Measurements from ENCODE around the gene DYNC2H1. TPM values are rescaled to one million over a fixed set of nuclear protein-coding genes. Genes with fewer than 3 reads are reported as not detected.

DYNC2H1 gene
- total RNA-seq, 2 experiments from 2014 or later: 0.92 to 1.3 TPM

DNA sequence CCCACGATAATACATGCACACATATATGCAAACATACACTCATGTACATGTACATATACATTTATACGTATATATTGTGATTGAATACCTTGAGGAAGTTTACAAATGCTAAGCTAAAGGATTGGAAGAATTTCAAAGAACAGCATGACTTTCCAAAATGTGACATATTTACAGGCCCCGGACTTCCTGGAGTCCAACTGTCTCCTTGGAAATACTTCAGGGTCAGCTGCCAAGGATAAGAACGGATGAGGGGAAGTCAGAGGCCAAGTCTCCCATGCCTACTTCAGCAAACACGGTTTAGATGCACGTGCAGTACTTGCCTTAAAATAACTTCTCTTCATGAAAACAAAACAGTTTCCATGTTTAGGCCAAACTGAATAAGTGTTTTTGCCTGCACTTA is 213.6 kb downstream of the DYNC2H1 start:
- ChIA-PET CTCF (no interaction called here), POLR2A (no interaction called here)
- H3K36me3 Mint-ChIP-seq (ENCODE audit: low read depth): no peaks in the 10 kb centered on the region
- H3K9me3 Mint-ChIP-seq: no peaks in the 10 kb centered on the region
- H3K27me3 Mint-ChIP-seq: no peaks in the 10 kb centered on the region
- no peak overlapping the region for H3K4me3 Mint-ChIP-seq
- H3K4me1 Mint-ChIP-seq: peaks cover 7% of the 10 kb centered on the region
- no peak overlapping the region for H3K27ac Mint-ChIP-seq
- DNase-seq: no peak

DNA sequence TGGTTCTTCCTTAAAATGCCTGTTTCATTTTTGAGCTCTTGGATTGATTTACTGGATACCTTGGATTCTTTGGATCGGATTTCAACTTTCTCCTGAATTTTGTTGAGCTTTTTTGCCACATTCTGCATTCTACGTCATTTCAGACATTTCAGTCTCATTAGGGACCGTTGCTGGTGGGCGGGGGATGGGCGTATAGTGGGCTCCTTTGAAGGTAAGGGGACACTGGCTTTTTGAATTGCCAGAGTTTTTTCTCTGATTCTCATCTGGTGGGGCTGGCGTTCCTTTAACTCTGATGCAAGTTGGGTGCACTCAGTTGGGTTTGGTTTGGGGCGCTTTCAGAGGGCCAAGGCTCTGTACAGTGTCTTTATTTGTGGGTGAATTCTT is 216.5 kb downstream of the DYNC2H1 start:
- no peaks in the 10 kb centered on the region for H3K36me3 Mint-ChIP-seq (ENCODE audit: low read depth)
- ChIA-PET CTCF (no interaction called here), POLR2A (no interaction called here)
- no peak overlapping the region for H3K4me3 Mint-ChIP-seq
- H3K4me1 Mint-ChIP-seq: peaks cover 7% of the 10 kb centered on the region
- H3K27me3 Mint-ChIP-seq: peaks cover 6% of the 10 kb centered on the region
- DNase-seq: no peak
- no peak overlapping the region for H3K27ac Mint-ChIP-seq
- no peaks in the 10 kb centered on the region for H3K9me3 Mint-ChIP-seq

DNA sequence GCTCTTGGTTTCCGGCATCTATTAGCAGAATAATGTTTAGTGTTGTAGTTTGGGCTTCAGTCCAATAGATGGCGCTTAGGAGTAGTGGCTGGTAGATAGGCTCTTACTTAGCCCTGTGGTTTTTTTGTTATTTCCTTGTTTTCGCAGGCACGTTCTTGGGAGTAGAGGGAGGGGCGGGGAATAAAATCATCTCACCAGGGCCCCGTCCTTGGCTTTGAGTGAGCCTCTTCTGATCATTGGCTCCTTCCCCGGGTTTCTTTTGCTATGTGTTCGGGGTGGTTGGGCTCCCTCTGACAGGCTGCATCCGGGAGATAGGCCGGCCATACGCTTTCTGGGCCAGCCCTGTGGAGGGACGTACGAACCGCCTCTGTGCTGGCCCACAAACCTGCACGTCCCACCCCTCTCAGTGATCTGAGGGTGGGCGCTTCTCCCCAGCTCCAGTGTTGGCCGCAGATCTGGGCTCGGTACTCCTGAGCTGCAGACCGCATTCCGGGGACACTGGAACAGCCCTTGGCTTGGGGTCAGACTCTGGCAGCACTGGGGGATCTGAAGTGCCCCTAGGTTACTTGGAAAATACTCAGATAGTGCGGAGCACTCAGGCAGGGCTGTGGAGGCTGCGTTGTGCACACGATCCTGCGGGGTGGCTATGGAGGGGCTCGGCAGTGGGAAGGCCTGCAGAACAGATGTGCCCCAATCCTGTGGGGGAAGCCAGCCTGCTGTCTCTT is 217.0 kb downstream of the DYNC2H1 start:
- H3K36me3 Mint-ChIP-seq (ENCODE audit: low read depth): no peaks in the 10 kb centered on the region
- ChIA-PET CTCF (no interaction called here), POLR2A (no interaction called here)
- no peaks in the 10 kb centered on the region for H3K9me3 Mint-ChIP-seq
- H3K4me3 Mint-ChIP-seq: no peak overlapping the region
- H3K27ac Mint-ChIP-seq: no peak overlapping the region
- peaks cover 7% of the 10 kb centered on the region for H3K4me1 Mint-ChIP-seq
- H3K27me3 Mint-ChIP-seq: peaks cover 6% of the 10 kb centered on the region
- DNase-seq: peak; percentile 57

DNA sequence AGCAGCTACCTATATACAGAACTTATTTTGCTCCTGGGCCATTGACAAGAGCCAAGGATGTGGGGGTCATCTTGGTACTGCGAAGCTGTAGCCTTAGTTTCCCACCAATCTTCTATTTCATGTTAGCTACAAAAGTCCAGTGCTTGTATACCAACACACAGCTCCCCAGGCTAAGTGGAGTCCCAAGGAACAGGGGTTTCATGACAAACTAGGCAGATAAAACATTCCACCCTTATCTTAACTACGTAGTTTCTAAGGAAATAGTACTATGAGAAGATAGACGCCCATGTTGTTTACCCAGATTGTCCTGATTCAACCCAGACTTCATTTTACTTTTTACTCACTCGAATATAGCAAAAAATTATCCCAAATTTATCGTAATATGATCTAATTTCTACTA is 218.5 kb downstream of the DYNC2H1 start:
- Mint-ChIP-seq H3K27me3 (peaks cover 6% of the 10 kb centered on the region), H3K4me3 (no peak overlapping the region), H3K4me1 (peaks cover 11% of the 10 kb centered on the region), H3K36me3 (ENCODE audit: low read depth) (no peaks in the 10 kb centered on the region), H3K9me3 (no peaks in the 10 kb centered on the region), H3K27ac (no peak overlapping the region)
- ChIA-PET POLR2A (no interaction called here), CTCF (no interaction called here)
- no peak for DNase-seq

DNA sequence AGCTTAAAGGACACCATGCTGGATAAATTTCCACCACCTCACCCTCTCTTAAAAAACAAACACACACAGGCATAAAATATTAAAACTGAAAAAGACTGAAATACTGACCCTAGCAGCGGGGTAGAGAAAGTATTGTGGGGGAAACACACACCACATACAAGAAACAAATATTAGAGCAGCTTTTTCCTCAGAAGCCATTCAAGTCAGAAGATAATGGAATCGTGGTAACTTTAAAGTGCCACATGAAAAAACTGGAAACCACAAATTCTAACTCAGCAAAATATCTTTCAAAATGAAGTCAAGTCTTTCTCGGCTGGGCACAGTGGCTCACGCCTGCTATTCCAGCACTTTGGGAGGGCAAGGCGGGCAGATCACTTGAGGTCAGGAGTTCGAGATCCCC is 223.2 kb downstream of the DYNC2H1 start:
- ChIA-PET CTCF (no interaction called here), POLR2A (no interaction called here)
- Mint-ChIP-seq H3K9me3 (no peaks in the 10 kb centered on the region), H3K27ac (no peak overlapping the region), H3K4me3 (no peak overlapping the region), H3K36me3 (ENCODE audit: low read depth) (no peaks in the 10 kb centered on the region), H3K4me1 (peaks cover 4% of the 10 kb centered on the region), H3K27me3 (peaks cover 7% of the 10 kb centered on the region)
- no peak for DNase-seq

DNA sequence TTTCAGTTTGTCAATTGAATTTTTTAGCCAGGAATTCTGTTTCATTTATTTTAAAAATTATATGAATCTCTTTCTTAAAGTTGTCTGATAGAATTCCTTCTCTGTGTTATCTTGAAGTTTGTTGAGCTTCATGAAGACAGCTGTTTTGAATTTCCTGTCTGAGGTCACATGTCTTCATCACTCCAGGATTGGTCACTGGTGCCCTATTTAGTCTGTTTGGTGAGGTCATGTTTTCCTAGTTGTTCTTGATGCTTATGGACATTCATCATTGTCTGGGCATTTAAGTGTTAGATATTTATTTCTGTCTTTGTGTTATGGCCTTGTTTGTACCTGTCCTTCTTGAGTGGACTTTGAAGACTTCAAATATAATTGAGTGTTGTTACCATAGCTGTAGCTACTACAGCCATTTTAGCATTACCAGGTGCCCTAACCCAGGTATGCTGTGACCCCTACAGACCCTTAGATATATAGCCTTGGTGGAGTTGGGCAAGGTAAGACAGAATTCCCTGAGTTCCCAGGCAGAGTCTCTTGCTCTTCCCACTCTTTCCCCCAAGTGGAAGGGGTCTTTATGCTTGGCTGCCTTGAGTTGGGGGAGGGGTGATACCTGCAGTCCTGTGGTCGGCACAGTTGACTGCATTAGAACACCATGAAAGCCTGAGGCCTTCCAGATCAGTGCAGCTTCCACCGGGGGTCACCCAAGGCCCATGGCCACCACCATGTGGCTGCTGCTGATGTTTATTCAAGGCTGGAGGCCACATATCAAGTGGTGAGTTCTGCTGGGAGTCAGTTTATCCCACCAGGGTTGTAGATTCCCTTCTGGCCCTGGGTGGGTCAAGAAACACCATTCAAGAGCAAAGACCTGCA is 229.6 kb downstream of the DYNC2H1 start:
- POLR2A ChIA-PET: no interaction called here
- no peaks in the 10 kb centered on the region for H3K36me3 Mint-ChIP-seq (ENCODE audit: low read depth)
- CTCF ChIA-PET: no interaction called here

DNA sequence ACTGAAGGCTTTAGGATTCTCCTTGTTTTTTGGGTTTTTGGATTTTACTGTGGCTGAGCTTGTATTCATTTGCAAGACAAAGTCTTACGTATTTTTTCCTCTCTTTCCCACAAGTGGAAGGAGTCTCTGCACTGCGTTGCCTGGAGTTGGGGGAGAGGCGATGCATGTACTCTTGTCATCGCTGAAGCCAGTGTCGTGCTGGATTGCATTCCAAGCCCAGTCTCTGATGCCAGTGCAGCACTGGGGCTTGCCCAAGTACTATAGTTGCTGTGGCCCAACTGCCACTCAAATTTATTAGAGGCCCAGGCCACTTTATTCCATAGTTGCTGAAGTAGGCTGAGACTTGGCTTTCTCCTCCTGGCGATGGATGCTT is 230.2 kb downstream of the DYNC2H1 start:
- no peaks in the 10 kb centered on the region for H3K36me3 Mint-ChIP-seq (ENCODE audit: low read depth)
- no peak for DNase-seq
- no peaks in the 10 kb centered on the region for H3K9me3 Mint-ChIP-seq
- no peak overlapping the region for H3K4me3 Mint-ChIP-seq
- H3K27ac Mint-ChIP-seq: no peak overlapping the region
- no peaks in the 10 kb centered on the region for H3K27me3 Mint-ChIP-seq
- no peaks in the 10 kb centered on the region for H3K4me1 Mint-ChIP-seq
- ChIA-PET POLR2A (no interaction called here), CTCF (no interaction called here)

More for the DNA sequence above, 229.6 kb downstream of the DYNC2H1 start:
- H3K27ac Mint-ChIP-seq: no peak overlapping the region
- no peak for DNase-seq
- H3K4me3 Mint-ChIP-seq: no peak overlapping the region
- H3K27me3 Mint-ChIP-seq: peaks cover 2% of the 10 kb centered on the region
- no peaks in the 10 kb centered on the region for H3K4me1 Mint-ChIP-seq
- no peaks in the 10 kb centered on the region for H3K9me3 Mint-ChIP-seq

DNA sequence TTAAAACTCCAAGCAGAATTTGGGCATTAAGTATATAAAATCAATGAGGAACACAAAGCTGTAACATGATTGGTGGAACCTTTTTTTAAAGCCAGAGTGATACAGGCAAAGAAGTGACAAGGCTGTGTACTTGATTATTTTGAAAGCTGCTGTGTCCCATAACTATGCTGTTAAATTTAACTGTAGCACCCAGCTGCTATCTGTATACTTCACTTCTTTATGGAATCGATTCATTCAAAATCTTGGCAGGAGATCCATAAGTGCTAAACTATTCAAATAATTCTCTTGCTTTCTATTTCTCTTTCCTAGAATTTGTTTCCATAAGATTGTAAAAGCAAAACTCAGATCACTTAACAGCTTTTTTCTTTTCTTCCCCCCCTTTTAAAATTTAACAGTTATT is 231.7 kb downstream of the DYNC2H1 start:
- no peaks in the 10 kb centered on the region for H3K4me1 Mint-ChIP-seq
- H3K27ac Mint-ChIP-seq: no peak overlapping the region
- H3K36me3 Mint-ChIP-seq (ENCODE audit: low read depth): no peaks in the 10 kb centered on the region
- H3K4me3 Mint-ChIP-seq: no peak overlapping the region
- no peaks in the 10 kb centered on the region for H3K9me3 Mint-ChIP-seq
- DNase-seq: no peak
- no peaks in the 10 kb centered on the region for H3K27me3 Mint-ChIP-seq
- ChIA-PET POLR2A (no interaction called here), CTCF (no interaction called here)

DNA sequence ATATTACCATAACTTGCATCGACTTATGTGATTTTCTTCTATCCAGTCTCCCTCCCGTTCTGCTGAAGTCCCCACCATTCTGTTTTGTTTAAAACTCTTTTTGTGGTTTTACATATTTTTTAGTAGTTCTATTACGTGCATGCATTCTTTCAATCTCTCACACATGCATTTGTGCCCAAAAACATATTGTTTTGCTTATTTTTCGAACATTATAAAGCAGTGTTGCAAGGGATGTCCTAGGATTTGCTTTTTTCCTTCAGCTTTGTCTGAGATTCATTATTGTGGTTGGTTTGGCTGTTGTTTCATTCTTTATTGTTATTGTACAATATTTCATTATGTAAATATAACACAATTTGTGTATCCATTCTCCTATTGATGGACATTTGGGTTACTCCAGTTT is 235.7 kb downstream of the DYNC2H1 start:
- no peak overlapping the region for H3K4me3 Mint-ChIP-seq
- ChIA-PET POLR2A (no interaction called here), CTCF (interaction anchor here (0.6 kb wide), 1 partner anchor 267 kb away, joined by 5 read pairs; no protein-coding TSS in a partner anchor)

DNA sequence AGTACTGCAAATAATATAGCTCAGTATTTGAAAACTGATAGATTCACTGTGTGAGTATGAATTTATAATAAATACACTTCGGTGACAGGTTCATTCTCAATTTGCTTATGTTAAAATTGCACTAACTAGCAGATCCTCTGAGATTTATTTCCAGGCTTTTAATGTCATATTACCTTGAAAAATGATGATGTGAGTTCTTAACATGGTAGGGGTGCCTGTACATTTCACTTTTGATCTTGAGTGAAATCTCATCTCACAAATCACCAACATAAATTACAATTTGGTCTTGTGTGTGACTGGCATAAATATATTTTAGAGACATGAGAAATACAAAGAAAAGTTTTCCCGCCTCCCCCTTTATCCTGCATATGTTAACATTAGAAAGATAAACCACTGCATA is 240.4 kb downstream of the DYNC2H1 start:
- Mint-ChIP-seq H3K4me1 (no peaks in the 10 kb centered on the region), H3K36me3 (ENCODE audit: low read depth) (no peaks in the 10 kb centered on the region), H3K27ac (no peak overlapping the region), H3K4me3 (no peak overlapping the region), H3K9me3 (no peaks in the 10 kb centered on the region), H3K27me3 (no peaks in the 10 kb centered on the region)
- ChIA-PET CTCF (no interaction called here), POLR2A (no interaction called here)
- no peak for DNase-seq

More for the DNA sequence above, 235.7 kb downstream of the DYNC2H1 start:
- Mint-ChIP-seq H3K9me3 (no peaks in the 10 kb centered on the region), H3K27me3 (no peaks in the 10 kb centered on the region), H3K36me3 (ENCODE audit: low read depth) (no peaks in the 10 kb centered on the region), H3K4me1 (no peaks in the 10 kb centered on the region), H3K27ac (no peak overlapping the region)
- no peak for DNase-seq

DNA sequence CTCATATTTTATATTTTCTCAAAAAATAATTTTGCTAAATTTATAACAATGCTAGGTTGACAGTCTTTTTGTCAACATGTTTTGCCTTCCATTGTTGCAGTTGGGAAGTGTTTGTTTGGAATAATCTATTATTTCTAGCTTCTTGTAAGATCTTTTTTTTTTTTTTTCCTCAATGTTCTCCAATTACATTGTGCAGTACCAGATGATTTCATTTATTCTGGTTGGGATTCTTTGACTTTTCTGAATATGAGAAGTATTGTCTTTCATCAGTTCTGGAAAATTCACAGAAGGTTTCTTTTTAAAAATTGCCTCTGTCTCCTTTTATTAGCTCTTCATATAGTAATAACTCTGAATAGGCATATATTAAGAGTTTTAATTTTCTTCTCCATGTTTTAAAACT is 245.4 kb downstream of the DYNC2H1 start:
- Mint-ChIP-seq H3K27me3 (no peaks in the 10 kb centered on the region), H3K27ac (no peak overlapping the region), H3K36me3 (ENCODE audit: low read depth) (no peaks in the 10 kb centered on the region), H3K4me3 (no peak overlapping the region), H3K4me1 (no peaks in the 10 kb centered on the region), H3K9me3 (no peaks in the 10 kb centered on the region)
- no peak for DNase-seq
- ChIA-PET POLR2A (no interaction called here), CTCF (no interaction called here)

DNA sequence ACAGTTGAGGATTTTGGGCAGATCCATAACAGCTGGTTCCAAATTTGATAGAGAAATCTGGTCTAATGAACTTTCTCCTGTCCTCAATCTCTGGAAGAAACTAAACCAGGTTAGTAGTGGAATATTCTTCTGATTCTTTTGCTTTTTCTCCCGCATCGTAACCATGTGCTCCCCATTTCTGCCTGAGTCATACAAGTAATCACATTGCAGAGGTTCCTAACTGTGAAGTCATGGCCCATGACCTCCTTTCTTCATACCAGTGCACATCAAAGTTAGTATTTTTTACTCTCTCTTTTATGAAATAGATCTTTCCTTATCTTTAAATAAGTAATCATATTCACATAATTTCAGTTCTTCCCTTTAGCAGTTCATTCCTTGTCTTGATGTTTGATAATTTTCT is 249.0 kb downstream of the DYNC2H1 start:
- ChIA-PET POLR2A (no interaction called here), CTCF (no interaction called here)
- no peaks in the 10 kb centered on the region for H3K4me1 Mint-ChIP-seq
- H3K9me3 Mint-ChIP-seq: no peaks in the 10 kb centered on the region
- no peak overlapping the region for H3K27ac Mint-ChIP-seq
- H3K36me3 Mint-ChIP-seq (ENCODE audit: low read depth): no peaks in the 10 kb centered on the region
- no peak overlapping the region for H3K4me3 Mint-ChIP-seq
- DNase-seq: no peak
- no peaks in the 10 kb centered on the region for H3K27me3 Mint-ChIP-seq

DNA sequence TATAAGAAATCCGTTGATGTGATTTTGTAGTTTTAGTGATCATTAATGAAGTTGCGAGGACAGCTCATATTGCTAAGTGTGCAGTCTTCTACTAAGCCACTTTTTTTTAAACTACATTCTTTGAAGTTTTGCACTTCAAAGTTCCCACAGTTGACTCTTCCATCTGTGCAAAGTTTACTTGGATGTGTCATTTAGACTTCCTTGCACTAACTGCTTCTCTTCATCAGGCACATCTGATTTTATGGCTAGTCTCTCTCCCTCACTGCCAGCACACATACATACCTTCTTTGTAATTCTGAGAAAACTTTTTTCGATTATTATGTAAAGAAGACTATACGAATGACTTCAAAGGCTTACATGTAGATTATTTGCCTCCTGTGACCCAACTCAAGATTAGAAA is 250.0 kb downstream of the DYNC2H1 start:
- DNase-seq: no peak
- Mint-ChIP-seq H3K4me1 (no peaks in the 10 kb centered on the region), H3K36me3 (ENCODE audit: low read depth) (no peaks in the 10 kb centered on the region), H3K9me3 (no peaks in the 10 kb centered on the region), H3K27me3 (no peaks in the 10 kb centered on the region), H3K27ac (no peak overlapping the region), H3K4me3 (no peak overlapping the region)
- CTCF ChIA-PET: no interaction called here
- POLR2A ChIA-PET: no interaction called here

DNA sequence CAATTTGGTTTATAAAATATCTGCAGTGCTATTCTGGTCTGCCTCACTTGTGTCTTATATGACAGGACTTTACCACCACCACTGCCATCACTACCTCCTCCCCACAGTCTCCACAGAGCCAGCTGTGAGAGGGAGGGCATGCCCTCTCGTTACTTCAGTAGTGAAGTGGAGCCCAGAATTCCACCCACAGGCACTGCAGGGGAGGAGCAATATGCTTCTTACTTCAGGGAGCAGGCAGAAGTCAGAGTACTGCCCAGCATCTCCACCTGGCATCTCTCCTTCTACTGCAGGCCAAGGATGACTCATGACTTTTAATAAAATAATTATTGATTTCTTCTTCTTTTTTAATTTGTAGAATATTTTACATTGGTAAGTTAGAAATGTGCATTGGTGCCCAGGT is 255.5 kb downstream of the DYNC2H1 start:
- POLR2A ChIA-PET: no interaction called here
- Mint-ChIP-seq H3K4me3 (no peak overlapping the region), H3K9me3 (no peaks in the 10 kb centered on the region), H3K27me3 (no peaks in the 10 kb centered on the region), H3K27ac (no peak overlapping the region), H3K36me3 (ENCODE audit: low read depth) (no peaks in the 10 kb centered on the region), H3K4me1 (no peaks in the 10 kb centered on the region)
- CTCF ChIA-PET: no interaction called here
- DNase-seq: no peak
